Stimulated activated memory B cell treated with anti-CD40 and anti-IgM and Interleukin-4, amounts not matched to agents 10 μg/mL and 1 μg/mL and 100 μg/mL, for 72 hours (primary cell): ENCODE results near the gene ALKBH7.
"Not testable (repeated sequence)": the region's sequence is repeated elsewhere in the genome, so short reads cannot be mapped to it uniquely, and the experiment has no call there.

ENCODE experiments used
- ATAC-seq: fragments of 150-1000 bp; cut with Tn5 transposase; 2 replicates; pipeline ENCODE4 v1.10.0; 2021
- H3K27ac Mint-ChIP-seq: one replicate; pipeline ENCODE4 v1.8.0; 2022; ENCODE audit warnings: mild to moderate bottlenecking, mixed read lengths
- H3K27me3 Mint-ChIP-seq: one replicate; pipeline ENCODE4 v1.8.0; 2022; ENCODE audit warnings: mixed read lengths
- H3K36me3 Mint-ChIP-seq: one replicate; pipeline ENCODE4 v1.8.0; 2022; ENCODE audit warnings: mixed read lengths
- H3K4me1 Mint-ChIP-seq: one replicate; pipeline ENCODE4 v1.8.0; 2022; ENCODE audit warnings: mixed read lengths
- H3K4me3 Mint-ChIP-seq: one replicate; pipeline ENCODE4 v1.8.0; 2022; ENCODE audit warnings: mild to moderate bottlenecking, moderate library complexity, mixed read lengths
- H3K9me3 Mint-ChIP-seq: one replicate; pipeline ENCODE4 v1.8.0; 2022; ENCODE audit warnings: mixed read lengths

ALKBH7 gene

GRCh38 chr19:6358003-6358402, 14.6 kb upstream of the ALKBH7 start:
- Mint-ChIP-seq H3K9me3 (no peaks in the 10 kb centered on the region), H3K4me1 (peaks cover 12% of the 10 kb centered on the region), H3K27ac (no peak overlapping the region), H3K27me3 (no peaks in the 10 kb centered on the region), H3K36me3 (no peaks in the 10 kb centered on the region), H3K4me3 (no peak overlapping the region)
- ATAC-seq: no peak

GRCh38 chr19:6359568-6360341, 12.8 kb upstream of the ALKBH7 start:
- H3K36me3 Mint-ChIP-seq: peaks cover 7% of the 10 kb centered on the region
- no peaks in the 10 kb centered on the region for H3K27me3 Mint-ChIP-seq
- ATAC-seq: no peak
- peaks cover 12% of the 10 kb centered on the region for H3K4me1 Mint-ChIP-seq
- no peak overlapping the region for H3K27ac Mint-ChIP-seq
- no peaks in the 10 kb centered on the region for H3K9me3 Mint-ChIP-seq
- no peak overlapping the region for H3K4me3 Mint-ChIP-seq

DNA sequence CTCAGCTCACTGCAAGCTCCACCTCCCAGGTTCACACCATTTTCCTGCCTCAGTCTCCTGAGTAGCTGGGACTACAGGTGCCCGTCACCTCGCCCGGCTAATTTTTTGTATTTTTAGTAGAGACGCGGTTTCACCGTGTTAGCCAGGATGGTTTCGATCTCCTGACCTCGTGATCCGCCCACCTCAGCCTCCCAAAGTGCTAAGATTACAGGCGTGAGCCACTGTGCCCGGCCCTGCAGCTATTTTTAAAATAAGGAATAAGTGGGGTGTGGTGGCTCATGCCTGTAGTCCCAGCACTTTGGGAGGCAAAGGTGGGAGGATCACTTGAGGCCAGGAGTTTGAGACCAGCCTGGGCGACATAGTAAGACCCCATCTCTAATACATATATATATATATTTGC, 12.1 kb upstream of the ALKBH7 start:
- not testable (repeated sequence) for ATAC-seq, H3K27me3 Mint-ChIP-seq, H3K27ac Mint-ChIP-seq, H3K9me3 Mint-ChIP-seq, H3K4me3 Mint-ChIP-seq
- H3K4me1 Mint-ChIP-seq: peaks cover 12% of the 10 kb centered on the region
- H3K36me3 Mint-ChIP-seq: peaks cover 12% of the 10 kb centered on the region

DNA sequence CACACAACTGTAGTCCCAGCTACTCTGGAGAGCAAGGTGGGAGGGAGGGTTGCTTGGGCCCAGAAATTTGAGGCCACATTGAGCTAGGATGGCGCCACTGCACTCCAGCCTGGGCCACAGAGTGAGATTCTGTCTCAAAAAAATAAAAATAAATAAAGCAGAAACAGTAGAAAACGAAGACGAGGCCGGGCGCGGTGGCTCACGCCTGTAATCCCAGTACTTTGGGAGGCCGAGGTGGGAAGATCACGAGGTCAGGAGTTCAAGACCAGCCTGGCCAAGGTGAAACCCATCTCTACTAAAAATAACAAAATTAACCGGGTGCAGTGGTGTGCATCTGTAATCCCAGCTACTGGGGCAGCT, 11.8 kb upstream of the ALKBH7 start:
- Mint-ChIP-seq H3K4me3 (peak overlapping the region; percentile 93), H3K27ac (peak overlapping the region; percentile 90), H3K36me3 (peaks cover 16% of the 10 kb centered on the region), H3K4me1 (peaks cover 12% of the 10 kb centered on the region)
- ATAC-seq, H3K9me3 Mint-ChIP-seq, H3K27me3 Mint-ChIP-seq: not testable (repeated sequence)

GRCh38 chr19:6362027-6362350, 10.6 kb upstream of the ALKBH7 start:
- Mint-ChIP-seq H3K36me3 (peaks cover 24% of the 10 kb centered on the region), H3K9me3 (no peaks in the 10 kb centered on the region), H3K4me1 (peaks cover 12% of the 10 kb centered on the region), H3K27me3 (no peaks in the 10 kb centered on the region), H3K4me3 (peak overlapping the region; percentile 93), H3K27ac (peak overlapping the region; percentile 90)
- peak; percentile 39 for ATAC-seq

DNA sequence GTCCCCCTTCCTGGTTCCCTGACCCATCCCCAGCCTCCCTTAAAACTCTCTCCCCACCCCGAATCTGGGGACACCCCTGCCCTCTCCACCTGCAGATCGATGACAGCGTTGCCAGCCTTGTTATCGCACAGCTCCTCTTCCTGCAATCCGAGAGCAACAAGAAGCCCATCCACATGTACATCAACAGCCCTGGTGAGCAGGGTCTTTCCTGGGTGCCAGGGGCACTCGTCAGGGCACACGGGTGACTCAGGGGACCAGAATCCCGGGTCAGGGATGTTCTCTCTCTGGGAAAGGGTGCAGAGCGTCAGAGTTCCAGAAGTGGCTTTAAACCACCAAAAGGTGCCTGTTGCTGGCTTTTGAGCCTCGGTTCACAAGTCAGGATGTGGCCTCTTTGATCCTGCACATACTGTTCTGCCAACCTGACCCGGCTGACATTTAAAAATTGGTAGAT, 10.2 kb upstream of the ALKBH7 start:
- H3K27ac Mint-ChIP-seq: peak overlapping the region; percentile 90
- H3K4me1 Mint-ChIP-seq: peaks cover 12% of the 10 kb centered on the region
- ATAC-seq: no peak
- H3K27me3 Mint-ChIP-seq: no peaks in the 10 kb centered on the region
- H3K9me3 Mint-ChIP-seq: no peaks in the 10 kb centered on the region
- H3K4me3 Mint-ChIP-seq: peak overlapping the region; percentile 93
- peaks cover 24% of the 10 kb centered on the region for H3K36me3 Mint-ChIP-seq

DNA sequence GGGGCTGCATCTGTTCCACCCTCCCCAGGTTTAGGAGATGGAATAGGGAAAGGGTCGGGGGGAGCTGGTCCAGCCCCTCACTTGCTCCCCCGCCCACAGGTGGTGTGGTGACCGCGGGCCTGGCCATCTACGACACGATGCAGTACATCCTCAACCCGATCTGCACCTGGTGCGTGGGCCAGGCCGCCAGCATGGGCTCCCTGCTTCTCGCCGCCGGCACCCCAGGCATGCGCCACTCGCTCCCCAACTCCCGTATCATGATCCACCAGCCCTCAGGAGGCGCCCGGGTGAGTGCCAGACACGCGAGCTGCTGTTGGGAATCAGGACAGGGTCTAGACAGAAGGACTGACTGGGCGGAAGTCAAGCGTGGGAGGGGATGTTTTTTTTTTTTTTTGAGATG, 8.2 kb upstream of the ALKBH7 start:
- H3K27ac Mint-ChIP-seq: no peak overlapping the region
- H3K9me3 Mint-ChIP-seq: no peaks in the 10 kb centered on the region
- no peak for ATAC-seq
- H3K4me1 Mint-ChIP-seq: peaks cover 15% of the 10 kb centered on the region
- H3K4me3 Mint-ChIP-seq: no peak overlapping the region
- no peaks in the 10 kb centered on the region for H3K27me3 Mint-ChIP-seq
- peaks cover 34% of the 10 kb centered on the region for H3K36me3 Mint-ChIP-seq

GRCh38 chr19:6373096-6373812, 660 bp downstream of the ALKBH7 start:
- ATAC-seq: peak; percentile 87
- Mint-ChIP-seq H3K4me1 (peaks cover 23% of the 10 kb centered on the region), H3K27me3 (no peaks in the 10 kb centered on the region), H3K36me3 (peaks cover 13% of the 10 kb centered on the region), H3K4me3 (peak overlapping the region; percentile 88), H3K9me3 (no peaks in the 10 kb centered on the region), H3K27ac (peak overlapping the region; percentile 97)

DNA sequence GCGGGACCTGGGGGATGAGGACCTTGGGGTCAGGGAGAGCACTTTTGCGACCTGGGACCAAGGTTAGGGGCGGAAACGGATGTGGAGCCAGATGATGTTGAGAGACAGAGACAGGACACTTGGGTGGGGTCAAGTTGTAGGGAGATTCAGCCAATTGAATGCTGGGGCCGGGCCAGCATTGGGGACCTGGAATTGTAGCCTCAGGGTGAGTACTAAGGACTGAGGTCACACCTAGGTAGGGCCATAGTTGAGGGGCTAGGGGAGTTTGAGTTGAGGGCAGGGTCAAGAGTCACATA, 1.2 kb downstream of the ALKBH7 start:
- peaks cover 16% of the 10 kb centered on the region for H3K36me3 Mint-ChIP-seq

DNA sequence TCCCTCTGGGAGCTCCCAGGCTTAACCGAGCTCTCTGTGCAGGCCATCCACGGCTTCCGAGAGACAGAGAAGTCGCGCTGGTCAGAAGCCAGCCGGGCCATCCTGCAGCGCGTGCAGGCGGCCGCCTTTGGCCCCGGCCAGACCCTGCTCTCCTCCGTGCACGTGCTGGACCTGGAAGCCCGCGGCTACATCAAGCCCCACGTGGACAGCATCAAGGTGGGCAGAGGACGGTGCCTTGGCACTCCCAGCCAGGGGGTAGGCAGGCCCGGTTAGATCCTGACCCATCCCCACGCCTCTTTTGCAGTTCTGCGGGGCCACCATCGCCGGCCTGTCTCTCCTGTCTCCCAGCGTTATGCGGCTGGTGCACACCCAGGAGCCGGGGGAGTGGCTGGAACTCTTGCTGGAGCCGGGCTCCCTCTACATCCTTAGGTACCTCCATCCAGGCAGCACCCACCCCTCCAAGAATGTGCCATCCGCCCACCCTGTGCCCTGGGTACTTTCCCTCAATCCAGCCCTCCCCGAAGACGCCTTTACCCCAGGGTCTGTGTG, 1.6 kb downstream of the ALKBH7 start:
- H3K9me3 Mint-ChIP-seq: no peaks in the 10 kb centered on the region
- H3K36me3 Mint-ChIP-seq: peaks cover 17% of the 10 kb centered on the region
- peaks cover 21% of the 10 kb centered on the region for H3K4me1 Mint-ChIP-seq
- no peaks in the 10 kb centered on the region for H3K27me3 Mint-ChIP-seq
- peak overlapping the region; percentile 43 for H3K4me3 Mint-ChIP-seq
- H3K27ac Mint-ChIP-seq: peak overlapping the region; percentile 97
- ATAC-seq: no peak

More for the DNA sequence above, 1.2 kb downstream of the ALKBH7 start:
- Mint-ChIP-seq H3K9me3 (no peaks in the 10 kb centered on the region), H3K4me3 (peak overlapping the region; percentile 88), H3K27me3 (no peaks in the 10 kb centered on the region), H3K27ac (peak overlapping the region; percentile 97), H3K4me1 (peaks cover 23% of the 10 kb centered on the region)
- ATAC-seq: no peak

DNA sequence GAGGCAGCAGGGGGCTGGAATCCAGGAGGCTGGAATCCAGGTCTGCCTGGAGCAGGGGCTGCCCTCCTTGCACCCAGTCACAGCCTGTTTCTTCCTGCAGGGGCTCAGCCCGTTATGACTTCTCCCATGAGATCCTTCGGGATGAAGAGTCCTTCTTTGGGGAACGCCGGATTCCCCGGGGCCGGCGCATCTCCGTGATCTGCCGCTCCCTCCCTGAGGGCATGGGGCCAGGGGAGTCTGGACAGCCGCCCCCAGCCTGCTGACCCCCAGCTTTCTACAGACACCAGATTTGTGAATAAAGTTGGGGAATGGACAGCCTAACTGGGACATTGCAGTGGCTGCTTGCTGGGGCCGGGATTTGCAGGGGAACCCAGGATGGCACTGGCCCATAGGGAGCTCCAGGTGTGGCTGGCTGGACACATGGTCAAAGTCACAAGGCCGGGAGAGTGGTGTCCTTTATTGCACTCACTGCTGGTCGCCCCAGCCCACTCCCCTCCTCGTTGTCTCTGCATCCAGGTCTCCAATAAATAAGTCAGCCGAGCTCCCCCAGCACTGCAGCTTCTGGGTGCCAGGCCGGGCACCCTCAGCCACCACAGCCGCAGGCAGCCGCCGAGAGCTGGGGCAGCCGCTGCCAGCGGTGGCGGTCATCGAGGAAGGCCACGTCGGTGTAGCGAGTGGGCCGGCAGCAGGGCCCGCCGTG, 2.3 kb downstream of the ALKBH7 start:
- Mint-ChIP-seq H3K27me3 (no peaks in the 10 kb centered on the region), H3K4me1 (peaks cover 15% of the 10 kb centered on the region), H3K36me3 (peaks cover 17% of the 10 kb centered on the region), H3K4me3 (peak overlapping the region; percentile 43), H3K9me3 (peaks cover 2% of the 10 kb centered on the region), H3K27ac (peak overlapping the region; percentile 30)
- ATAC-seq: no peak

DNA sequence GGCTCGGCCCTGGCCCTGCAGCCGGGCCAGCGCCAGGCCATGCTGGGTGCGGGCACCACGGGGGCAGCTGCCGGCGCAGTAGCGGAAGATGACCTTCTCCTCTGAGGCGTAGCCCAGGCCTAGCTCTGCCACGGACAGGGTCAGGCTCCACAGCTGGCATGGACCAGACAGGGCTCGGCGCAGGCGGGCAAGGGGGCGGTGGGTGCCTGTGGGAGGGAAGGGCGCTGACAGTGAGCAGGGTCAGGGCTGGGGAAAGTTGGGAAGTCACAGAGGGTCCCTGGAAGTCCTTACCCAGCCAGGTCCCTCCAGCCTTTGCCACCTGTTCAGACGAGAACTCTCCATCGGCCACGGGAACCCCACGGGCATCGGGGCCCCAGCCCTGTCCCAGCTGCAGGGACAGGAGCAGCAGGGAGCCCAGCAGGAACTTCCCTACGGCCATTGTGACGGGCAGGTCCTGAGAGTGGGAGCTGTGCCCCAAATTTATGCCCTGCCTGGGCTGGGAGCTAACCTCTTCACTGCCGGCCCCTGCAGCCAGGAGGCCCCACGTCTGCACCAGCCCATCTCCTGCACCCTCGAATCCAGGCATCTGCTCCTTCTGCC, 2.9 kb downstream of the ALKBH7 start, which contains the start of gene PSPN:
PSPN (minus strand) TSS at position 523 of the 600 bp plus-strand sequence; CDS start at position 439, 84 bp downstream.
- ATAC-seq: no peak
- Mint-ChIP-seq H3K36me3 (peaks cover 23% of the 10 kb centered on the region), H3K27ac (peak within 1 kb of the TSS; percentile 30), H3K27me3 (no peaks in the 10 kb centered on the region), H3K4me1 (peaks cover 14% of the 10 kb centered on the region), H3K9me3 (peaks cover 3% of the 10 kb centered on the region), H3K4me3 (peak within 1 kb of the TSS; percentile 43)

GRCh38 chr19:6376512-6377190, 4.1 kb downstream of the ALKBH7 start:
- Mint-ChIP-seq H3K4me1 (peaks cover 14% of the 10 kb centered on the region), H3K27me3 (no peaks in the 10 kb centered on the region), H3K36me3 (peaks cover 34% of the 10 kb centered on the region), H3K27ac (no peak overlapping the region), H3K4me3 (no peak overlapping the region), H3K9me3 (peaks cover 3% of the 10 kb centered on the region)
- ATAC-seq: no peak

- no peaks in the 10 kb centered on the region for H3K27me3 Mint-ChIP-seq
- no peak overlapping the region for H3K27ac Mint-ChIP-seq
- H3K4me3 Mint-ChIP-seq: no peak overlapping the region
- H3K36me3 Mint-ChIP-seq: peaks cover 47% of the 10 kb centered on the region
- H3K4me1 Mint-ChIP-seq: peaks cover 7% of the 10 kb centered on the region
- peaks cover 3% of the 10 kb centered on the region for H3K9me3 Mint-ChIP-seq
- no peak for ATAC-seq
Observed at GRCh38 chr19:6378041-6378440, 5.4 kb downstream of the ALKBH7 start.
